K562 (cell line): ENCODE data around the gene LRP1. TPM values are rescaled to one million over a fixed set of nuclear protein-coding genes. Genes with fewer than 3 reads are reported as not detected.

Source experiments
- CAMTA2 ChIP-seq: fragments of 250-450 bp; sonication (Bioruptor Pico); conservative IDR thresholded peaks from 2 replicates; pipeline ENCODE4 v1.5.1; 2022
- CHD2 ChIP-seq: IDR thresholded peaks from 2 replicates; pipeline ENCODE4 v1.6.1; 2011; ENCODE audit warnings: low read depth, low read length
- CSDE1 ChIP-seq, 2 experiments: fragments of 450-650 bp; IDR thresholded peaks; 2 replicates each; pipeline ENCODE4 v1.6.1; 2016; ENCODE audit warnings: mild to moderate bottlenecking in 1 of 2
- ETV6 ChIP-seq, 3 experiments: fragments of 150-350 bp in 1 of 3; sonication (generic) in 1 of 3; formaldehyde crosslinking in 1 of 3; IDR thresholded peaks; 2 replicates each; pipeline versions ENCODE4 v1.6.1 to v1.8.0; 2014 to 2022; ENCODE audit warnings: borderline replicate concordance in 2 of 3, low read depth in 2 of 3, antibody characterized with exemption in 1 of 3, low read length in 1 of 3, mild to moderate bottlenecking in 1 of 3, missing genetic modification reagents in 1 of 3
- GTF2E2 ChIP-seq: fragments of 200-800 bp; sonication (Bioruptor generic); IDR thresholded peaks from 2 replicates; pipeline ENCODE4 v1.6.1; 2016; ENCODE audit warnings: missing genetic modification characterization, missing compliant biosample characterization
- HCFC1 ChIP-seq: IDR thresholded peaks from 2 replicates; pipeline ENCODE4 v1.6.1; 2012; ENCODE audit warnings: low read depth, low read length, improper control_type of control experiment
- HDAC1 ChIP-seq, 2 experiments: fragments of 450-650 bp; IDR thresholded peaks; 2 replicates each; pipeline ENCODE4 v1.6.1; 2016 to 2017; ENCODE audit warnings: inconsistent platforms in 1 of 2, mild to moderate bottlenecking in 1 of 2, moderate library complexity in 1 of 2
- JUND ChIP-seq, 2 experiments: IDR thresholded peaks; 2 replicates in 1 of 2; 3 replicates in 1 of 2; pipeline ENCODE4 v1.6.1; 2011; ENCODE audit warnings: borderline replicate concordance in 2 of 2, low read depth in 2 of 2, low read length in 2 of 2, improper control_type of control experiment in 1 of 2, missing biosample characterization in 1 of 2, missing genetic modification characterization in 1 of 2, missing genetic modification reagents in 1 of 2
- MAZ ChIP-seq, 2 experiments: fragments of 450-650 bp in 1 of 2; sonication (generic) in 1 of 2; formaldehyde crosslinking; IDR thresholded peaks in 1 of 2; conservative IDR thresholded peaks in 1 of 2; 2 replicates each; pipeline versions ENCODE4 v1.4.0 to v1.5.0; 2020; ENCODE audit warnings: mild to moderate bottlenecking in 1 of 2, missing genetic modification reagents in 1 of 2
- NFYB ChIP-seq: IDR thresholded peaks from 2 replicates; pipeline ENCODE4 v1.6.1; 2011; ENCODE audit warnings: mild to moderate bottlenecking, moderate library complexity; ENCODE audit not compliant: insufficient read length; ENCODE audit errors: extremely low read depth
- SMAD3 ChIP-seq: fragments of 450-650 bp; formaldehyde crosslinking; conservative IDR thresholded peaks from 2 replicates; pipeline ENCODE4 v1.4.0; 2020; ENCODE audit warnings: mild to moderate bottlenecking
- polyA plus RNA-seq, 8 experiments: library from polyadenylated mRNA; depleted of rRNA in 4 of 8; stranded (reverse) in 5 of 8; unstranded in 3 of 8; fragments of >200 nt; fragmentation: Nextera tagmentation in 2 of 8; fragmentation: Illumina TruSeq in 1 of 8; extraction: Ambion mirVana in 2 of 8; extraction: Trizol in 1 of 8; gene quantifications; 2 replicates each; pipeline versions ENCODE4 v1.2.1 to v1.2.3, GENCODE V29; 2011 to 2014; ENCODE audit warnings: inconsistent platforms in 1 of 8, missing spikeins in 1 of 8
- total RNA-seq, 7 experiments: library from RNA; depleted of rRNA in 6 of 7; stranded (reverse); fragments of >200 nt in 6 of 7; fragmentation: Illumina TruSeq in 2 of 7; extraction: Trizol in 2 of 7; gene quantifications; 2 replicates each; pipeline versions ENCODE4 v1.2.1 to v1.2.3, GENCODE V29; 2011 to 2021; ENCODE audit warnings: low replicate concordance in 1 of 7
- TF ChIP-seq, protein P1 (sequence below): fragments of 450-650 bp; formaldehyde crosslinking; conservative IDR thresholded peaks from 2 replicates; pipeline ENCODE4 v1.4.0; 2022; ENCODE audit warnings: mild to moderate bottlenecking, missing genetic modification characterization
- TF ChIP-seq, protein P2 (sequence below): sonication (generic); formaldehyde crosslinking; IDR thresholded peaks from 2 replicates; pipeline ENCODE4 v1.8.1; 2023; ENCODE audit warnings: mild to moderate bottlenecking, missing genetic modification reagents
- TF ChIP-seq, protein P3 (sequence below), 2 experiments: IDR thresholded peaks in 1 of 2; conservative IDR thresholded peaks in 1 of 2; 2 replicates each; pipeline ENCODE4 v1.6.1; 2016; ENCODE audit warnings: low read depth in 2 of 2, mild to moderate bottlenecking in 1 of 2, missing compliant biosample characterization in 1 of 2, missing genetic modification characterization in 1 of 2, moderate library complexity in 1 of 2
- TF ChIP-seq, protein P4 (sequence below), 2 experiments: IDR thresholded peaks; 2 replicates each; pipeline ENCODE4 v1.6.1; 2011; ENCODE audit warnings: borderline replicate concordance in 1 of 2, control low read depth in 1 of 2, low read depth in 1 of 2, low read length in 1 of 2, mild to moderate bottlenecking in 1 of 2, mixed read lengths in 1 of 2, moderate library complexity in 1 of 2; ENCODE audit not compliant: insufficient read depth in 1 of 2, insufficient read length in 1 of 2, poor library complexity in 1 of 2, severe bottlenecking in 1 of 2; ENCODE audit errors: extremely low read depth in 1 of 2

Gene LRP1
- total and polyA plus RNA-seq, 9 of the 15 experiments (the other 6 are each of a cell fraction or from before 2014, with no cell fraction given), result 0.04 to 0.64 (median 0.19) TPM; not detected in 2

DNA sequence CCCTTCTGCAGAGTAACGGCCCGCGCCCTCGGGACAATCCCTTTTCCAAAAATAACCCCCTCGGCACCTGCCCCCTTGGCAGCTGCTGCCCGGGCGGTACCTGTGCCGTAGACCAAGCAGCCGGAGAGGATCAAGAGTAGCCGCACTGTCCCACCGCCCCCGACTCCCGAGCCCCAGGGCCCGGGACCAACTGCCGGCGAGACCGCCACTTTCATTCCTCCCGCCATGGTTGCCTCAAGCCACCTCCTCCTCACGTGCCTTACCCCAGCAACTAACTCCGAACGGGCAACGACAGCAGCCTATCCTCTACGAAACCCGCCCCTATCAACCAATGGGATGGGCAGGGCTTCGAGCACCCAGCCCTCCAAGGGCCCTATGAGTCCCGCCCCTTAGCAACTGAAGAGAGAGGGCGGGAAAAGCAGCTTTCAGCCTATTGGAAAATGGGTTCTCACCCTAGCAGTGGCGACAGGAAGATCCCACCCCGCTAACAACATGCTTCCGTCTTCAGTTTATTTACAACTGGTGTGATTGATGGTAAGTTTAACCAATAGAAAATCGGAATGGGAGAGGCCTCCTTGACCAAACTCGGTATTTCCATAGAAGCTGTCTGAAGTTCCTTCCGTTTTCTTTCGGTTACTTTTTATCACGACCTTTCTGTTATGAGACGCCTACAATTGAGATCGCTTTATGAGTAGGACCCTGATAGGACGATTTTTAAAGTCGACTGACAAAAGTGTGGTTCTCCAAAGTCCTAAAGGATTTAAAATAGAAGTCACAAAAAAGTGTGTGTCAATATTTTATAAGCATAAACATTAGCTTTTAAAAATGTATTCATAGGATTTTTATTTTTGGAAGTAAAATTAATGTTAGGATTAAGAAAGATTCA is 49.5 kb upstream of the LRP1 start, which contains the start of gene NEMP1 (continued):
- TF ChIP-seq, protein P1, sequence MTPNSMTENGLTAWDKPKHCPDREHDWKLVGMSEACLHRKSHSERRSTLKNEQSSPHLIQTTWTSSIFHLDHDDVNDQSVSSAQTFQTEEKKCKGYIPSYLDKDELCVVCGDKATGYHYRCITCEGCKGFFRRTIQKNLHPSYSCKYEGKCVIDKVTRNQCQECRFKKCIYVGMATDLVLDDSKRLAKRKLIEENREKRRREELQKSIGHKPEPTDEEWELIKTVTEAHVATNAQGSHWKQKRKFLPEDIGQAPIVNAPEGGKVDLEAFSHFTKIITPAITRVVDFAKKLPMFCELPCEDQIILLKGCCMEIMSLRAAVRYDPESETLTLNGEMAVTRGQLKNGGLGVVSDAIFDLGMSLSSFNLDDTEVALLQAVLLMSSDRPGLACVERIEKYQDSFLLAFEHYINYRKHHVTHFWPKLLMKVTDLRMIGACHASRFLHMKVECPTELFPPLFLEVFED, result 0 out of 2 replicates have a peak, but pooled peaks have one; percentile 19
- TF ChIP-seq, protein P2, sequence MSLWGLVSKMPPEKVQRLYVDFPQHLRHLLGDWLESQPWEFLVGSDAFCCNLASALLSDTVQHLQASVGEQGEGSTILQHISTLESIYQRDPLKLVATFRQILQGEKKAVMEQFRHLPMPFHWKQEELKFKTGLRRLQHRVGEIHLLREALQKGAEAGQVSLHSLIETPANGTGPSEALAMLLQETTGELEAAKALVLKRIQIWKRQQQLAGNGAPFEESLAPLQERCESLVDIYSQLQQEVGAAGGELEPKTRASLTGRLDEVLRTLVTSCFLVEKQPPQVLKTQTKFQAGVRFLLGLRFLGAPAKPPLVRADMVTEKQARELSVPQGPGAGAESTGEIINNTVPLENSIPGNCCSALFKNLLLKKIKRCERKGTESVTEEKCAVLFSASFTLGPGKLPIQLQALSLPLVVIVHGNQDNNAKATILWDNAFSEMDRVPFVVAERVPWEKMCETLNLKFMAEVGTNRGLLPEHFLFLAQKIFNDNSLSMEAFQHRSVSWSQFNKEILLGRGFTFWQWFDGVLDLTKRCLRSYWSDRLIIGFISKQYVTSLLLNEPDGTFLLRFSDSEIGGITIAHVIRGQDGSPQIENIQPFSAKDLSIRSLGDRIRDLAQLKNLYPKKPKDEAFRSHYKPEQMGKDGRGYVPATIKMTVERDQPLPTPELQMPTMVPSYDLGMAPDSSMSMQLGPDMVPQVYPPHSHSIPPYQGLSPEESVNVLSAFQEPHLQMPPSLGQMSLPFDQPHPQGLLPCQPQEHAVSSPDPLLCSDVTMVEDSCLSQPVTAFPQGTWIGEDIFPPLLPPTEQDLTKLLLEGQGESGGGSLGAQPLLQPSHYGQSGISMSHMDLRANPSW (CRISPR knock-in tag), result 0 out of 2 replicates have a peak, but pooled peaks have one; percentile 49
- TF ChIP-seq HCFC1, result peak; percentile 11; the same call in 1 of the 2 replicates
- peak in 1 of 2 experiments; percentile 71; a peak in 3 of 4 replicates for TF ChIP-seq MAZ (CRISPR knock-in tag; conservative IDR thresholded peaks at IDR 0.05 in 1 of 2, IDR thresholded peaks at IDR 0.05 in 1 of 2)
- peak; percentile 74; the same call in 1 of the 2 replicates for TF ChIP-seq GTF2E2
- TF ChIP-seq, protein P3, sequence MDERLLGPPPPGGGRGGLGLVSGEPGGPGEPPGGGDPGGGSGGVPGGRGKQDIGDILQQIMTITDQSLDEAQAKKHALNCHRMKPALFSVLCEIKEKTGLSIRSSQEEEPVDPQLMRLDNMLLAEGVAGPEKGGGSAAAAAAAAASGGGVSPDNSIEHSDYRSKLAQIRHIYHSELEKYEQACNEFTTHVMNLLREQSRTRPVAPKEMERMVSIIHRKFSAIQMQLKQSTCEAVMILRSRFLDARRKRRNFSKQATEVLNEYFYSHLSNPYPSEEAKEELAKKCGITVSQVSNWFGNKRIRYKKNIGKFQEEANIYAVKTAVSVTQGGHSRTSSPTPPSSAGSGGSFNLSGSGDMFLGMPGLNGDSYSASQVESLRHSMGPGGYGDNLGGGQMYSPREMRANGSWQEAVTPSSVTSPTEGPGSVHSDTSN (CRISPR knock-in tag; IDR thresholded peaks at IDR 0.05; ENCODE audit: low read depth), result no peak
- TF ChIP-seq, protein P3 (tag; conservative IDR thresholded peaks at IDR 0.05; ENCODE audit: low read depth), result peak; percentile 99
- 0 out of 2 replicates have a peak, but pooled peaks have one; percentile 37 for TF ChIP-seq SMAD3 (CRISPR knock-in tag)
- no peak for TF ChIP-seq ETV6 (IDR thresholded peaks at IDR 0.05; ENCODE audit: borderline replicate concordance in 1 of 2, low read depth in 2 of 2, low read length in 1 of 2)
- no peak for TF ChIP-seq ETV6 (CRISPR knock-in tag; IDR thresholded peaks at IDR 0.05; ENCODE audit: borderline replicate concordance)
- TF ChIP-seq JUND (IDR thresholded peaks at IDR 0.05; ENCODE audit: borderline replicate concordance, low read depth, low read length), result peak; percentile 14; the same call in 1 of the 2 replicates
- TF ChIP-seq JUND (tag; IDR thresholded peaks at IDR 0.05; ENCODE audit: borderline replicate concordance, low read depth, low read length), result no peak
- 0 out of 2 replicates have a peak, but pooled peaks have one; percentile 75 for TF ChIP-seq CAMTA2 (CRISPR knock-in tag)
- TF ChIP-seq CSDE1 (IDR thresholded peaks at IDR 0.05), result peak in 1 of 2 experiments; percentile 61; a peak in 2 of 4 replicates
- peak in 1 of 2 experiments; percentile 91; a peak in 2 of 4 replicates for TF ChIP-seq HDAC1 (IDR thresholded peaks at IDR 0.05)
- TF ChIP-seq, protein P4, sequence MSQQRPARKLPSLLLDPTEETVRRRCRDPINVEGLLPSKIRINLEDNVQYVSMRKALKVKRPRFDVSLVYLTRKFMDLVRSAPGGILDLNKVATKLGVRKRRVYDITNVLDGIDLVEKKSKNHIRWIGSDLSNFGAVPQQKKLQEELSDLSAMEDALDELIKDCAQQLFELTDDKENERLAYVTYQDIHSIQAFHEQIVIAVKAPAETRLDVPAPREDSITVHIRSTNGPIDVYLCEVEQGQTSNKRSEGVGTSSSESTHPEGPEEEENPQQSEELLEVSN (IDR thresholded peaks at IDR 0.05; ENCODE audit: borderline replicate concordance in 1 of 2, extremely low read depth in 1 of 2, insufficient read depth in 1 of 2, insufficient read length in 1 of 2, low read depth in 1 of 2, low read length in 1 of 2, poor library complexity in 1 of 2, severe bottlenecking in 1 of 2), result peak; percentile 95
- TF ChIP-seq CHD2, result peak; percentile 83
- TF ChIP-seq NFYB, result peak; percentile 86
